GM21526 (cell line): ENCODE results near the gene S100A6.
"Not testable (repeated sequence)": the region's sequence is repeated elsewhere in the genome, so short reads cannot be mapped to it uniquely, and the experiment has no call there.

Experiments
- ATAC-seq: cut with Tn5 transposase; IDR thresholded peaks from one replicate; pipeline ENCODE4 v1.9.1; 2021; ENCODE audit warnings: moderate library complexity; ENCODE audit not compliant: unreplicated experiment, low FRiP score

S100A6 gene

GRCh38 chr1:153565529-153566374 is 30.0 kb upstream of the S100A6 start, which contains the start of gene S100A2:
Gene S100A2, minus strand, starts transcription at chr1:153565844. Its CDS starts 1,967 bp downstream, at chr1:153563877.
- ATAC-seq = no peak

GRCh38 chr1:153563991-153564390 is 28.2 kb upstream of the S100A6 start:
- no peak for ATAC-seq

GRCh38 chr1:153563483-153563901 is 27.7 kb upstream of the S100A6 start:
- no peak for ATAC-seq

GRCh38 chr1:153562021-153562420 is 26.2 kb upstream of the S100A6 start:
- not testable (repeated sequence) for ATAC-seq

- no peak for ATAC-seq
Observed at GRCh38 chr1:153561466-153561985, 25.7 kb upstream of the S100A6 start.

- ATAC-seq = no peak
Observed at GRCh38 chr1:153560771-153561465, 25.1 kb upstream of the S100A6 start.

GRCh38 chr1:153560241-153560640 is 24.4 kb upstream of the S100A6 start:
- no peak for ATAC-seq

GRCh38 chr1:153557877-153558276 is 22.1 kb upstream of the S100A6 start:
- no peak for ATAC-seq

- ATAC-seq = no peak
Observed at GRCh38 chr1:153556348-153556747, 20.6 kb upstream of the S100A6 start.

GRCh38 chr1:153553830-153554541 is 18.2 kb upstream of the S100A6 start:
- no peak for ATAC-seq

GRCh38 chr1:153553096-153553495 is 17.3 kb upstream of the S100A6 start:
- no peak for ATAC-seq

GRCh38 chr1:153552335-153552734 is 16.5 kb upstream of the S100A6 start:
- no peak for ATAC-seq

- ATAC-seq = no peak
Observed at GRCh38 chr1:153550827-153551500, 15.2 kb upstream of the S100A6 start.

GRCh38 chr1:153550398-153550758 is 14.6 kb upstream of the S100A6 start:
- no peak for ATAC-seq

GRCh38 chr1:153549741-153550397 is 14.1 kb upstream of the S100A6 start:
- ATAC-seq = no peak

- ATAC-seq = no peak
Observed at GRCh38 chr1:153548722-153549688, 13.2 kb upstream of the S100A6 start, which contains the start of gene S100A3. Gene S100A3, minus strand, starts transcription at chr1:153549258. Its CDS starts 773 bp downstream, at chr1:153548485.

- ATAC-seq = no peak
Observed at GRCh38 chr1:153547560-153548551, 12.1 kb upstream of the S100A6 start.
